MCF 10A (cell line): ENCODE measurements around the gene GNB1L. TPM values are rescaled to one million over a fixed set of nuclear protein-coding genes. Genes with fewer than 3 reads are reported as not detected.

Source experiments
- BruUV-seq: library from RNA; stranded (reverse); fragments of 400-500 nt; replicated peaks from 2 replicates; lab custom pipeline; 2021; lab: Mats Ljungman, UMichigan
- CTCF ChIA-PET: fragments of 300-600 bp; sonication (Branson Sonifier 250); formaldehyde crosslinking; extraction: SDS; loops from one replicate; lab custom pipeline; 2021; ENCODE audit warnings: antibody characterized with exemption, inconsistent platforms; lab: Yijun Ruan, JAX
- POLR2A ChIA-PET: fragments of 300-600, 350-650 bp; sonication (Branson Sonifier 250); formaldehyde crosslinking; extraction: SDS; loops from one replicate; lab custom pipeline; 2020; ENCODE audit warnings: antibody characterized with exemption, inconsistent platforms; lab: Yijun Ruan, JAX
- DNase-seq: peaks from one replicate; pipeline ENCODE4 v3.0.0-alpha.2; 2018; ENCODE audit not compliant: unreplicated experiment
- H3K27ac Mint-ChIP-seq: one replicate; pipeline ENCODE4 v1.8.0; 2022; ENCODE audit warnings: mild to moderate bottlenecking, low read depth, mixed read lengths; ENCODE audit not compliant: unreplicated experiment
- H3K27me3 Mint-ChIP-seq: one replicate; pipeline ENCODE4 v1.8.0; 2022; ENCODE audit warnings: mixed read lengths; ENCODE audit not compliant: insufficient read depth, unreplicated experiment
- H3K36me3 Mint-ChIP-seq: one replicate; pipeline ENCODE4 v1.8.0; 2022; ENCODE audit warnings: mild to moderate bottlenecking, moderate library complexity, mixed read lengths; ENCODE audit not compliant: insufficient read depth, unreplicated experiment
- H3K4me1 Mint-ChIP-seq: one replicate; pipeline ENCODE4 v1.8.0; 2022; ENCODE audit warnings: mixed read lengths; ENCODE audit not compliant: insufficient read depth, unreplicated experiment
- H3K4me3 Mint-ChIP-seq: one replicate; pipeline ENCODE4 v1.8.0; 2022; ENCODE audit warnings: mild to moderate bottlenecking, moderate library complexity, mixed read lengths; ENCODE audit not compliant: unreplicated experiment
- H3K9me3 Mint-ChIP-seq: one replicate; pipeline ENCODE4 v1.8.0; 2022; ENCODE audit warnings: mixed read lengths; ENCODE audit not compliant: unreplicated experiment
- CTCF ChIP-seq: fragments of 200-600 bp; IDR thresholded peaks from one replicate; pipeline ENCODE4 v1.8.0; 2022; ENCODE audit warnings: antibody characterized with exemption, mild to moderate bottlenecking; ENCODE audit not compliant: unreplicated experiment
- intact Hi-C: fragments of 100-400 bp; cut with micrococcal nuclease; formaldehyde crosslinking; loops from 2 replicates; pipeline ENCODE4 v1.14.1; 2022
- total RNA-seq: library from RNA; stranded (reverse); gene quantifications from 2 replicates; pipeline ENCODE4 v1.2.3, GENCODE V29; 2022

Gene GNB1L
- total RNA-seq, 1 experiment from 2014 or later: 4.3 TPM

GRCh38 chr22:19786959-19787848 is 67.5 kb downstream of the GNB1L start:
- no peak for DNase-seq
- no TSS peak for BruUV-seq
- H3K36me3 Mint-ChIP-seq: peaks cover 3% of the 10 kb centered on the region
- CTCF ChIA-PET: interaction anchor here (0.6 kb wide), 2 partner anchors 8 to 57 kb away, joined by 3 read pairs; no protein-coding TSS in a partner anchor
- intact Hi-C loops: no loop called here
- H3K27me3 Mint-ChIP-seq: no peaks in the 10 kb centered on the region
- no peak overlapping the region for H3K4me3 Mint-ChIP-seq
- no peaks in the 10 kb centered on the region for H3K4me1 Mint-ChIP-seq
- H3K9me3 Mint-ChIP-seq: no peaks in the 10 kb centered on the region
- H3K27ac Mint-ChIP-seq: no peak overlapping the region
- POLR2A ChIA-PET: no interaction called here
- no peak for TF ChIP-seq CTCF

GRCh38 chr22:19786264-19786585 is 68.4 kb downstream of the GNB1L start:
- Mint-ChIP-seq H3K27ac (no peak overlapping the region), H3K36me3 (no peaks in the 10 kb centered on the region), H3K27me3 (no peaks in the 10 kb centered on the region), H3K9me3 (no peaks in the 10 kb centered on the region), H3K4me1 (no peaks in the 10 kb centered on the region), H3K4me3 (no peak overlapping the region)
- ChIA-PET POLR2A (no interaction called here), CTCF (interaction anchor here (0.6 kb wide), 1 partner anchor 9 kb away, joined by 3 read pairs; no protein-coding TSS in a partner anchor)
- no peak for DNase-seq
- no peak for TF ChIP-seq CTCF
- intact Hi-C loops: no loop called here
- BruUV-seq: no TSS peak

GRCh38 chr22:19785461-19786263 is 69.0 kb downstream of the GNB1L start:
- H3K4me3 Mint-ChIP-seq: no peak overlapping the region
- ChIA-PET POLR2A (no interaction called here), CTCF (no interaction called here)
- TF ChIP-seq CTCF: no peak
- no peaks in the 10 kb centered on the region for H3K36me3 Mint-ChIP-seq
- no peaks in the 10 kb centered on the region for H3K4me1 Mint-ChIP-seq
- DNase-seq: no peak
- intact Hi-C loops: no loop called here
- no TSS peak for BruUV-seq
- no peak overlapping the region for H3K27ac Mint-ChIP-seq
- no peaks in the 10 kb centered on the region for H3K27me3 Mint-ChIP-seq
- H3K9me3 Mint-ChIP-seq: no peaks in the 10 kb centered on the region
